IMR-90 (cell line): ENCODE data around the gene PYGB. TPM values are rescaled to one million over a fixed set of nuclear protein-coding genes. Genes with fewer than 3 reads are reported as not detected.
A peak's percentile ranks its signal among the peaks of the same experiment; 100 is the strongest.

Source experiments
- ATAC-seq: fragments of 200-7000 bp; cut with Tn5 transposase; 2 replicates; pipeline ENCODE4 v1.9.1; 2020; ENCODE audit warnings: low read depth, mild to moderate bottlenecking, moderate library complexity
- BruUV-seq: library from RNA; stranded (reverse); fragments of 400-500 nt; replicated peaks from 2 replicates; lab custom pipeline; 2021; lab: Mats Ljungman, UMichigan
- CTCF ChIA-PET: fragments of 300-600 bp; formaldehyde crosslinking; extraction: SDS; loops from one replicate; lab custom pipeline; 2021; ENCODE audit warnings: antibody characterized with exemption; lab: Yijun Ruan, JAX
- POLR2A ChIA-PET: fragments of 300-600 bp; sonication (Branson Sonifier 250); formaldehyde crosslinking; loops from one replicate; lab custom pipeline; 2022; ENCODE audit warnings: antibody characterized with exemption; ENCODE audit not compliant: unreplicated experiment; lab: Charles Lee
- DNase-seq: peaks from one replicate; pipeline ENCODE4 v3.0.0; 2013
- H2AFZ ChIP-seq: replicated peaks from 2 replicates; pipeline ENCODE3; 2013; ENCODE audit warnings: low read length, mild to moderate bottlenecking; ENCODE audit not compliant: poor library complexity
- H2AK5ac ChIP-seq: 2 replicates; pipeline ENCODE4 v1.6.1; 2013; ENCODE audit warnings: low read depth, low read length, inconsistent platforms
- H2AK9ac ChIP-seq: replicated peaks from 2 replicates; pipeline ENCODE3; 2013; ENCODE audit warnings: mild to moderate bottlenecking, low read depth, low read length, moderate library complexity; ENCODE audit not compliant: poor library complexity
- H2BK120ac ChIP-seq: 2 replicates; pipeline ENCODE4 v1.6.1; 2013; ENCODE audit warnings: low read depth, low read length, inconsistent platforms
- H2BK15ac ChIP-seq: 3 replicates; pipeline ENCODE4 v1.6.1; 2013; ENCODE audit warnings: low read depth, low read length, inconsistent platforms
- H2BK20ac ChIP-seq: 2 replicates; pipeline ENCODE4 v1.6.1; 2013; ENCODE audit warnings: low read depth, mild to moderate bottlenecking, inconsistent platforms, low read length, moderate library complexity
- H2BK5ac ChIP-seq: 2 replicates; pipeline ENCODE4 v1.6.1; 2013; ENCODE audit warnings: mild to moderate bottlenecking, low read depth, low read length, inconsistent platforms; ENCODE audit not compliant: poor library complexity, severe bottlenecking
- H3K14ac ChIP-seq: replicated peaks from 2 replicates; pipeline ENCODE4 v1.6.1; 2013; ENCODE audit warnings: low read depth, low read length, inconsistent platforms
- H3K18ac ChIP-seq: 2 replicates; pipeline ENCODE4 v1.6.1; 2013; ENCODE audit warnings: low read depth, low read length, control low read depth
- H3K23ac ChIP-seq: 2 replicates; pipeline ENCODE4 v1.6.1; 2013; ENCODE audit warnings: low read depth, low read length, inconsistent platforms
- H3K27ac ChIP-seq: 2 replicates; pipeline ENCODE4 v1.5.1; 2013; ENCODE audit warnings: mild to moderate bottlenecking, control low read depth, low read length; ENCODE audit not compliant: insufficient read depth
- H3K27me3 ChIP-seq: 2 replicates; pipeline ENCODE4 v1.6.1; 2013; ENCODE audit warnings: low read length; ENCODE audit not compliant: control insufficient read depth, insufficient read depth
- H3K36me3 ChIP-seq: 2 replicates; pipeline ENCODE4 v1.6.1; 2013; ENCODE audit warnings: low read length, mixed read lengths; ENCODE audit not compliant: control insufficient read depth, insufficient read depth
- H3K4ac ChIP-seq: 2 replicates; pipeline ENCODE4 v1.6.1; 2013; ENCODE audit warnings: low read depth, low read length, inconsistent platforms
- H3K4me1 ChIP-seq: 2 replicates; pipeline ENCODE4 v1.6.1; 2013; ENCODE audit warnings: low read length, mixed read lengths; ENCODE audit not compliant: control insufficient read depth, insufficient read depth
- H3K4me2 ChIP-seq: 2 replicates; pipeline ENCODE4 v1.6.1; 2013; ENCODE audit warnings: low read depth, mild to moderate bottlenecking, control low read depth, low read length, moderate library complexity
- H3K4me3 ChIP-seq: 2 replicates; pipeline ENCODE4 v1.5.1; 2013; ENCODE audit warnings: low read depth, mild to moderate bottlenecking, control low read depth, low read length, moderate library complexity; ENCODE audit not compliant: insufficient read depth
- H3K56ac ChIP-seq: 2 replicates; pipeline ENCODE4 v1.6.1; 2013; ENCODE audit warnings: low read length, inconsistent platforms; ENCODE audit not compliant: insufficient read depth; ENCODE audit errors: extremely low read depth
- H3K79me1 ChIP-seq, 2 experiments: 2 replicates each; pipeline ENCODE4 v1.6.1; 2013; ENCODE audit warnings: low read length in 2 of 2, inconsistent platforms in 1 of 2, low read depth in 1 of 2
- H3K9ac ChIP-seq: 2 replicates; pipeline ENCODE4 v1.6.1; 2013; ENCODE audit warnings: low read depth, low read length, control low read depth
- H3K9me1 ChIP-seq: 2 replicates; pipeline ENCODE4 v1.6.1; 2013; ENCODE audit warnings: low read length, inconsistent platforms; ENCODE audit not compliant: insufficient read depth
- H3K9me3 ChIP-seq: 2 replicates; pipeline ENCODE4 v1.6.1; 2013; ENCODE audit warnings: low read length; ENCODE audit not compliant: control insufficient read depth, insufficient read depth
- H4K20me1 ChIP-seq: 2 replicates; pipeline ENCODE4 v1.6.1; 2013; ENCODE audit warnings: low read length, inconsistent platforms; ENCODE audit not compliant: insufficient read depth
- H4K5ac ChIP-seq: 2 replicates; pipeline ENCODE4 v1.6.1; 2013; ENCODE audit warnings: mild to moderate bottlenecking, low read depth, low read length, control low read depth
- H4K8ac ChIP-seq, 2 experiments: 2 replicates each; pipeline ENCODE4 v1.6.1; 2013; ENCODE audit warnings: low read depth in 2 of 2, low read length in 2 of 2, control low read depth in 1 of 2, inconsistent platforms in 1 of 2
- H4K91ac ChIP-seq: 2 replicates; pipeline ENCODE4 v1.6.1; 2013; ENCODE audit warnings: low read depth, low read length, inconsistent platforms; ENCODE audit not compliant: insufficient read depth
- BHLHE40 ChIP-seq: fragments of 150-350 bp; IDR thresholded peaks from 2 replicates; pipeline ENCODE4 v1.6.1; 2016; ENCODE audit warnings: mild to moderate bottlenecking, low read depth, low read length
- CEBPB ChIP-seq: IDR thresholded peaks from 2 replicates; pipeline ENCODE4 v1.6.1; 2012; ENCODE audit warnings: low read depth, low read length, improper control_type of control experiment
- CHD1 ChIP-seq: IDR thresholded peaks from 2 replicates; pipeline ENCODE4 v1.6.1; 2012; ENCODE audit warnings: low read depth, low read length, improper control_type of control experiment
- FOS ChIP-seq: fragments of 150-350 bp; IDR thresholded peaks from 2 replicates; pipeline ENCODE4 v1.6.1; 2016; ENCODE audit warnings: low read depth, low read length
- NFE2L2 ChIP-seq: fragments of 150-350 bp; IDR thresholded peaks from 2 replicates; pipeline ENCODE4 v1.6.1; 2016; ENCODE audit warnings: low read depth, mild to moderate bottlenecking, low read length
- POLR2A ChIP-seq: IDR thresholded peaks from 2 replicates; pipeline ENCODE4 v1.6.1; 2012; ENCODE audit warnings: mild to moderate bottlenecking, low read depth, low read length
- RAD21 ChIP-seq: IDR thresholded peaks from 2 replicates; pipeline ENCODE4 v1.6.1; 2012; ENCODE audit warnings: low read length, improper control_type of control experiment
- RCOR1 ChIP-seq: IDR thresholded peaks from 2 replicates; pipeline ENCODE4 v1.6.1; 2012; ENCODE audit warnings: mild to moderate bottlenecking, low read length, improper control_type of control experiment; ENCODE audit not compliant: insufficient replicate concordance
- RFX5 ChIP-seq: IDR thresholded peaks from 2 replicates; pipeline ENCODE4 v1.8.0; 2012; ENCODE audit warnings: low read depth, mild to moderate bottlenecking, low read length, moderate library complexity
- SMC3 ChIP-seq: fragments of 150-350 bp; IDR thresholded peaks from 2 replicates; pipeline ENCODE4 v1.6.1; 2016; ENCODE audit warnings: low read depth, mild to moderate bottlenecking, antibody characterized with exemption, low read length, moderate library complexity
- USF2 ChIP-seq: fragments of 150-350 bp; IDR thresholded peaks from 2 replicates; pipeline ENCODE4 v1.6.1; 2017; ENCODE audit warnings: mild to moderate bottlenecking, antibody characterized with exemption, low read length, low read depth
- WGBS, 2 experiments: methylation state at CpG; one replicate each; pipeline versions ENCODE4 v1.1.5 to v1.1.7; 2013; ENCODE audit warnings: missing lambda C conversion rate in 2 of 2; ENCODE audit not compliant: insufficient read length in 1 of 2; ENCODE audit errors: extremely low coverage in 2 of 2; 5-methylcytosine and 5-hydroxymethylcytosine counted together
- dilution Hi-C: fragments of 300-500 bp; cut with HindIII; formaldehyde crosslinking; loops from one replicate; pipeline ENCODE4 v1.14.3; 2018; ENCODE audit warnings: low sequenced_read_pairs; ENCODE audit not compliant: unreplicated experiment
- in situ Hi-C: fragments of 300-500 bp; cut with MboI; formaldehyde crosslinking; loops from 3 replicates; pipeline ENCODE4 v1.14.3; 2019; ENCODE audit warnings: low sequenced_read_pairs, inconsistent platforms, mixed read lengths
- intact Hi-C: fragments of 100-400 bp; cut with micrococcal nuclease; formaldehyde crosslinking; loops from 2 replicates; pipeline ENCODE4 v1.10.0; 2022
- polyA plus RNA-seq, 3 experiments: library from polyadenylated mRNA; depleted of rRNA; stranded (reverse); fragments of >200 nt; gene quantifications; 2 replicates each; pipeline ENCODE4 v1.2.3, GENCODE V29; 2012; ENCODE audit warnings: low replicate concordance in 1 of 3
- total RNA-seq: library from RNA; depleted of rRNA; stranded (reverse); fragments of >200 nt; gene quantifications from 2 replicates; pipeline ENCODE4 v1.2.3, GENCODE V29; 2012
- TF ChIP-seq, protein P1 (sequence below): fragments of 150-350 bp; IDR thresholded peaks from 2 replicates; pipeline ENCODE4 v1.6.1; 2016; ENCODE audit warnings: low read depth, mild to moderate bottlenecking, low read length, moderate library complexity, borderline replicate concordance

PYGB gene
- total and polyA plus RNA-seq, 2 of the 4 experiments (the other 2 are of a cell fraction) = 72.4 to 83.1 TPM

DNA sequence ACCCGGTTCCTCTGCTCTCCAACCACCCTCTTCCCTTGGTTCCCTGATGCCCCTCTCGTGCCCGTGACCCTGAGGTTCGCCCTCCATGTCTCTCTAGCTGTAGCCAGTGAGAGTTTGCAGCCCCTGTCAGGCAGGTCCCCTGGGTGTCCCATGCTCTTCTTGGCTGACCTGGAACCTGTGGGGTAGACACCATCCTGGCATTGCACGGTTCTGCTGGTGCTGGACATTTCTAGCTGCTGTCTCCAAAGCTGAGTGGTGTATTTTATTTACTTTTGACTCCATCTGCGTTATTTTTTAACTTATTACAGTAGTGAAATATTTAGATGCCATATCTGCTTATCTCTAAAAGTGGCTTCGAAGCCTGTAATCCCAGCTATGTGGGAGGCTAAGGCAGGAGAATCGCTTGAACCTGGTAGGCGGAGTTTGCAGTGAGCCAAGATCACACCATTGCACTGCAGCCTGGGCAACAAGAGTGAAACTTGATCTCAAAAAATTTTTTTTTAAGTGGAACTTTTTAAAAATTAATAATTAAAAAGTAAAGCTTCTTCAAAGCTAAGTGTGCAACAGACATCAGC lies 39.8 kb upstream of the PYGB start:
- no peaks in the 10 kb centered on the region for H3K27me3 ChIP-seq
- no peak overlapping the region for H2AFZ ChIP-seq
- no peak overlapping the region for H3K18ac ChIP-seq
- H3K79me1 ChIP-seq = peaks cover 23 to 52% of the 10 kb centered on the region in 2 experiments
- no peak overlapping the region for H3K4me2 ChIP-seq
- no peak overlapping the region for H3K23ac ChIP-seq
- no peak overlapping the region for H2BK20ac ChIP-seq
- intact Hi-C loops (no loop called here), dilution Hi-C loops (no loop called here), in situ Hi-C loops (no loop called here)
- peaks cover 3% of the 10 kb centered on the region; the same call in 1 of the 2 replicates for H3K4me1 ChIP-seq
- H4K8ac ChIP-seq = no peak overlapping the region
- H2BK15ac ChIP-seq = no peak overlapping the region
- DNase-seq = no peak
- H3K9me3 ChIP-seq = no peaks in the 10 kb centered on the region
- no peak overlapping the region for H3K4me3 ChIP-seq
- no peak overlapping the region for H2BK5ac ChIP-seq
- H3K14ac ChIP-seq = no peak overlapping the region
- H4K91ac ChIP-seq = no peak overlapping the region
- no peak overlapping the region for H3K27ac ChIP-seq
- H4K5ac ChIP-seq = no peak overlapping the region
- ChIA-PET POLR2A (no interaction called here), CTCF (interaction anchor here (1.3 kb wide), 1 partner anchor 13 kb away, joined by 4 read pairs; no protein-coding TSS in a partner anchor)
- H2AK5ac ChIP-seq = no peak overlapping the region
- H3K4ac ChIP-seq = no peak overlapping the region
- H3K9ac ChIP-seq = no peak overlapping the region
- H3K56ac ChIP-seq = no peak overlapping the region
- peaks cover 4% of the 10 kb centered on the region for H4K20me1 ChIP-seq
- H3K36me3 ChIP-seq = peaks cover 12% of the 10 kb centered on the region
- peaks cover 10% of the 10 kb centered on the region; the same call in 1 of the 2 replicates for H3K9me1 ChIP-seq
- no peak for TF ChIP-seq USF2
- TF ChIP-seq FOS = no peak
- TF ChIP-seq BHLHE40 = no peak
- TF ChIP-seq RFX5 = no peak
- no peak for TF ChIP-seq RAD21
- TF ChIP-seq CHD1 = no peak
- no peak for TF ChIP-seq SMC3
- TF ChIP-seq, protein P1, sequence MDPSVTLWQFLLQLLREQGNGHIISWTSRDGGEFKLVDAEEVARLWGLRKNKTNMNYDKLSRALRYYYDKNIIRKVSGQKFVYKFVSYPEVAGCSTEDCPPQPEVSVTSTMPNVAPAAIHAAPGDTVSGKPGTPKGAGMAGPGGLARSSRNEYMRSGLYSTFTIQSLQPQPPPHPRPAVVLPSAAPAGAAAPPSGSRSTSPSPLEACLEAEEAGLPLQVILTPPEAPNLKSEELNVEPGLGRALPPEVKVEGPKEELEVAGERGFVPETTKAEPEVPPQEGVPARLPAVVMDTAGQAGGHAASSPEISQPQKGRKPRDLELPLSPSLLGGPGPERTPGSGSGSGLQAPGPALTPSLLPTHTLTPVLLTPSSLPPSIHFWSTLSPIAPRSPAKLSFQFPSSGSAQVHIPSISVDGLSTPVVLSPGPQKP = no peak
- no peak for TF ChIP-seq POLR2A
- no peak for TF ChIP-seq CEBPB
- no peak for TF ChIP-seq NFE2L2
- no peak for TF ChIP-seq RCOR1
- no peak overlapping the region for H2BK120ac ChIP-seq
- BruUV-seq = no TSS peak
- no peak overlapping the region for H2AK9ac ChIP-seq
- peak; percentile 17; the same call in 1 of the 2 replicates for ATAC-seq
- WGBS, 2 experiments = no CpG with 5 or more reads among the region's 9 CpGs
